Left lung (tissue), 10 donors: ENCODE measurements around the gene PLEKHJ1. TPM values are rescaled to one million over a fixed set of nuclear protein-coding genes. Genes with fewer than 3 reads are reported as not detected.
A peak's percentile ranks its signal among the peaks of the same experiment; 100 is the strongest.

Experiments used
- ATAC-seq: fragments of 200-7000 bp; cut with Tn5 transposase; one replicate; pipeline ENCODE4 v1.9.1; 2020; ENCODE audit warnings: moderate library complexity
- DNase-seq, 4 donors: peaks; one replicate each; pipeline ENCODE4 v3.0.0-alpha.2; 2013 to 2020
- H3K27ac ChIP-seq, 2 donors: fragments of 200-600 bp; sonication (generic) in 1 of 2; one replicate each; pipeline versions ENCODE4 v1.5.0 to v1.8.0; 2020 to 2021
- H3K27me3 ChIP-seq, 2 donors: fragments of 200-600 bp; sonication (generic) in 1 of 2; one replicate each; pipeline versions ENCODE4 v1.5.0 to v1.8.0; 2020 to 2021
- H3K36me3 ChIP-seq, 2 donors: fragments of 200-600 bp; sonication (generic) in 1 of 2; one replicate each; pipeline versions ENCODE4 v1.5.0 to v1.8.0; 2020 to 2021
- H3K4me1 ChIP-seq, 2 donors: fragments of 200-600 bp; one replicate each; pipeline ENCODE4 v1.8.0; 2021
- H3K4me3 ChIP-seq, 2 donors: fragments of 200-600 bp; sonication (generic) in 1 of 2; one replicate each; pipeline versions ENCODE4 v1.5.0 to v1.8.0; 2020 to 2021; ENCODE audit warnings: mild to moderate bottlenecking in 1 of 2
- H3K9me3 ChIP-seq, 2 donors: fragments of 200-600 bp; sonication (generic) in 1 of 2; one replicate each; pipeline versions ENCODE4 v1.5.0 to v1.8.0; 2020 to 2021
- intact Hi-C, 2 donors: fragments of 100-400 bp; cut with DNase I; formaldehyde crosslinking; loops; one replicate each; pipeline versions ENCODE4 v1.11.2 to v1.14.2; 2022
- microRNA-seq, 2 donors: library from miRNA; unstranded; fragments of <30 nt; microRNA quantifications; one replicate each; pipeline ENCODE4, GENCODE V29; 2019
- polyA plus RNA-seq, 6 donors: library from polyadenylated mRNA; unstranded; fragments of 120-200 nt; gene quantifications; one replicate each; pipeline ENCODE4 v1.2.1, GENCODE V29; 2013; ENCODE audit not compliant: insufficient read length in 6 of 6
- total RNA-seq, 2 donors: library from RNA; stranded (reverse); fragmentation: NEBNext Ultra II Directional; extraction: Animal tissue kit (Norgen Biotek cat#: 25700); gene quantifications; one replicate each; pipeline ENCODE4 v1.2.1, GENCODE V29; 2021
- TF ChIP-seq, protein P1 (sequence below), 2 donors: fragments of 200-600 bp; sonication (generic) in 1 of 2; IDR thresholded peaks; one replicate each; pipeline versions ENCODE4 v1.5.0 to v1.8.0; 2021; ENCODE audit warnings: antibody characterized with exemption in 2 of 2
- donor health status: DM: no; HTN: yes; CAD: no.
- donor health status: DM: no; HTN: no; CAD: no.

Gene PLEKHJ1
- total and polyA plus RNA-seq, 8 donors: 44.0 to 74.4 (median 56.5) TPM

DNA sequence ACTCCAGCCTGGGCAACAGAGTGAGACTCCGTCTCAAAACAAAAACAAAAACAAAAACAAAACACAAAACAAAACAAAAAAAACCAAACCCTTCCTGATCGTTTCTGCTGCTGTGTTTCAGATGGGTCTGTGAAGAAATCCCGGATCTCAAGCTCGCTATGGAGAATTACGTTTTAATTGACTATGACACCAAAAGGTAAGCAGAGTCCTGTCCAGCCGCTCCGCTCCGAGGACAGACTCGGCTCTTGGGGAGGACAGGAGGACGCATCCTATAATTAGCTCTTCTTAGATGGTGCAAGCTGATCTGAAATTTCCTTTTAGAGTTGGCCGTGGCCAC, 50.4 kb downstream of the PLEKHJ1 start:
- DNase-seq: no peak
- H3K4me3 ChIP-seq: no peak overlapping the region
- H3K27me3 ChIP-seq: no peaks in the 10 kb centered on the region
- H3K27ac ChIP-seq: peak overlapping the region; percentile 47 to 70
- peaks cover 27 to 72% of the 10 kb centered on the region in 2 donors for H3K4me1 ChIP-seq
- peaks cover 0 to 79% of the 10 kb centered on the region in 2 donors for H3K36me3 ChIP-seq
- intact Hi-C loops: no loop called here
- TF ChIP-seq, protein P1, sequence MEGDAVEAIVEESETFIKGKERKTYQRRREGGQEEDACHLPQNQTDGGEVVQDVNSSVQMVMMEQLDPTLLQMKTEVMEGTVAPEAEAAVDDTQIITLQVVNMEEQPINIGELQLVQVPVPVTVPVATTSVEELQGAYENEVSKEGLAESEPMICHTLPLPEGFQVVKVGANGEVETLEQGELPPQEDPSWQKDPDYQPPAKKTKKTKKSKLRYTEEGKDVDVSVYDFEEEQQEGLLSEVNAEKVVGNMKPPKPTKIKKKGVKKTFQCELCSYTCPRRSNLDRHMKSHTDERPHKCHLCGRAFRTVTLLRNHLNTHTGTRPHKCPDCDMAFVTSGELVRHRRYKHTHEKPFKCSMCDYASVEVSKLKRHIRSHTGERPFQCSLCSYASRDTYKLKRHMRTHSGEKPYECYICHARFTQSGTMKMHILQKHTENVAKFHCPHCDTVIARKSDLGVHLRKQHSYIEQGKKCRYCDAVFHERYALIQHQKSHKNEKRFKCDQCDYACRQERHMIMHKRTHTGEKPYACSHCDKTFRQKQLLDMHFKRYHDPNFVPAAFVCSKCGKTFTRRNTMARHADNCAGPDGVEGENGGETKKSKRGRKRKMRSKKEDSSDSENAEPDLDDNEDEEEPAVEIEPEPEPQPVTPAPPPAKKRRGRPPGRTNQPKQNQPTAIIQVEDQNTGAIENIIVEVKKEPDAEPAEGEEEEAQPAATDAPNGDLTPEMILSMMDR (IDR thresholded peaks at IDR 0.05): no peak
- ATAC-seq: no peak
- no peaks in the 10 kb centered on the region for H3K9me3 ChIP-seq

DNA sequence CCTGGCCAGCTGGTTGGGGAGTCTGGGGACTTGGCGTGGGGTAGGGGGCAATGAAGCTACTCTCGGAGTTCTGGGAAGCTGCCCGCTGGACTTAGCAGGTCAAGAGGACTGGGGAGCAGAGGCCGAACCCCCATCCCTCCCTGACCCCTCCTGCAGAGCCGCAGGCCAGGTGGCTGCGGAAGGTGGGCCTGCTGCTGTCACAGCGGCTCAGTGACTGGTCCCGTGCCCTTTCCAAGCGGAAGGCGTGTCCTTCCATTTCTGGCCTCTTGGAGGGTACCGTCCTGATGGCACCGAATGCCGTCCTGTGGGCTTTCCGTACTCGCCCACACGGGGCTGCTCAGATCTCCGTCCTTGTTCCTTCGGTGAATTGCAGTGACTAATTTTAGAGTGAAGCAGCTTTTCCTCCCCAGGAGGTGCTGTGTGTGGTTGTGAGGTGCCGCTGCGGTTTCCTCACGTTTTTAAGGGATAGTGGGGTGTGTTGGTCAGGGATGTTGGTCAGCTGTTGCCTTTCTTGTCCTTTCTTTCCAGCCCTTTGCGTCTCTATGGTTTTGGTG, 51.6 kb downstream of the PLEKHJ1 start:
- ATAC-seq (no peak), DNase-seq (no peak)
- H3K36me3 ChIP-seq: peaks cover 0 to 69% of the 10 kb centered on the region in 2 donors
- H3K4me3 ChIP-seq: no peak overlapping the region
- no peaks in the 10 kb centered on the region for H3K9me3 ChIP-seq
- intact Hi-C loops: no loop called here
- no peaks in the 10 kb centered on the region for H3K27me3 ChIP-seq
- H3K27ac ChIP-seq: no peak overlapping the region
- TF ChIP-seq, protein P1 (IDR thresholded peaks at IDR 0.05): no peak
- H3K4me1 ChIP-seq: peaks cover 27 to 75% of the 10 kb centered on the region in 2 donors

Small RNA genes lying within 50 kb of the gene (microRNA-seq; reads per million reads assigned to microRNA genes)
- gene MIR1227 (2.8 to 5.1 reads per million in 2 donors), gene MIR4321 (0 to 0.14 reads per million in 2 donors)

Other genes starting within 250 kb of the PLEKHJ1 start
- 10 to 100 TPM; 63.1 to 63.6 TPM for gene BTBD2, start 220.6 kb downstream of the PLEKHJ1 start, total RNA-seq
- gene BTBD2, start 220.6 kb downstream of the PLEKHJ1 start, polyA plus RNA-seq: 100 to 1,000 TPM in 4 of 6 donors, 10 to 100 TPM in 2; 84.0 to 112 (median 103) TPM
- gene MKNK2, start 185.1 kb downstream of the PLEKHJ1 start, total RNA-seq: 100 to 1,000 TPM; 238 to 291 TPM
- 100 to 1,000 TPM in 1 of 6 donors, 10 to 100 TPM in 5; 59.3 to 124 (median 77.1) TPM for gene MKNK2, start 185.1 kb downstream of the PLEKHJ1 start, polyA plus RNA-seq
- 100 to 1,000 TPM in 1 of 2 donors, 10 to 100 TPM in 1; 59.1 to 105 TPM for gene MOB3A, start 140.0 kb downstream of the PLEKHJ1 start, total RNA-seq
- 10 to 100 TPM; 20.6 to 31.5 (median 24.9) TPM for gene MOB3A, start 140.0 kb downstream of the PLEKHJ1 start, polyA plus RNA-seq
- 1 to 10 TPM; 2.6 to 5.2 TPM for gene IZUMO4, start 139.4 kb downstream of the PLEKHJ1 start, total RNA-seq
- 1 to 10 TPM; 4.4 to 8.5 (median 6.7) TPM for gene IZUMO4, start 139.4 kb downstream of the PLEKHJ1 start, polyA plus RNA-seq
- 100 to 1,000 TPM; 109 to 128 TPM for gene AP3D1, start 84.8 kb downstream of the PLEKHJ1 start, total RNA-seq
- 10 to 100 TPM; 68.8 to 90.0 (median 79.2) TPM for gene AP3D1, start 84.8 kb downstream of the PLEKHJ1 start, polyA plus RNA-seq
- gene DOT1L, start 72.4 kb downstream of the PLEKHJ1 start, total RNA-seq: 10 to 100 TPM; 28.9 to 43.0 TPM
- 10 to 100 TPM; 15.0 to 24.6 (median 20.3) TPM for gene DOT1L, start 72.4 kb downstream of the PLEKHJ1 start, polyA plus RNA-seq
- gene SF3A2, start 495 bp upstream of the PLEKHJ1 start, total RNA-seq: 10 to 100 TPM; 50.1 to 57.8 TPM
- 10 to 100 TPM; 63.3 to 81.5 (median 75.2) TPM for gene SF3A2, start 495 bp upstream of the PLEKHJ1 start, polyA plus RNA-seq
- 1 to 10 TPM; 1.1 TPM for gene AMH, start 13.0 kb upstream of the PLEKHJ1 start, total RNA-seq
- gene AMH, start 13.0 kb upstream of the PLEKHJ1 start, polyA plus RNA-seq: 1 to 10 TPM in 5 of 6 donors, under 1 TPM in 1; 0.13 to 3.7 (median 2.0) TPM
- gene JSRP1, start 20.1 kb upstream of the PLEKHJ1 start, total RNA-seq: 1 to 10 TPM in 1 of 2 donors, under 1 TPM in 1; 0.65 to 1.1 TPM
- 1 to 10 TPM in 1 of 6 donors, under 1 TPM in 4, not detected in 1; 0.20 to 1.0 (median 0.38) TPM for gene JSRP1, start 20.1 kb upstream of the PLEKHJ1 start, polyA plus RNA-seq
- gene PEAK3, start 45.8 kb upstream of the PLEKHJ1 start, total RNA-seq: 1 to 10 TPM; 1.0 to 8.5 TPM
- under 1 TPM; 0.07 to 0.25 (median 0.11) TPM for gene PEAK3, start 45.8 kb upstream of the PLEKHJ1 start, polyA plus RNA-seq
- under 1 TPM in 1 of 2 donors, not detected in 1; 0.16 TPM for gene LINGO3, start 71.8 kb upstream of the PLEKHJ1 start, total RNA-seq
- gene LINGO3, start 71.8 kb upstream of the PLEKHJ1 start, polyA plus RNA-seq: under 1 TPM in 2 of 6 donors, not detected in 4; 0.10 to 0.17 TPM
- gene LSM7, start 92.3 kb upstream of the PLEKHJ1 start, total RNA-seq: 10 to 100 TPM; 59.3 to 70.1 TPM
- 100 to 1,000 TPM in 3 of 6 donors, 10 to 100 TPM in 3; 85.2 to 104 (median 98.5) TPM for gene LSM7, start 92.3 kb upstream of the PLEKHJ1 start, polyA plus RNA-seq
- gene SPPL2B, start 92.4 kb upstream of the PLEKHJ1 start, total RNA-seq: 10 to 100 TPM; 47.5 to 60.7 TPM
- gene SPPL2B, start 92.4 kb upstream of the PLEKHJ1 start, polyA plus RNA-seq: 100 to 1,000 TPM in 1 of 6 donors, 10 to 100 TPM in 5; 54.6 to 106 (median 80.9) TPM
- gene TMPRSS9, start 123.9 kb upstream of the PLEKHJ1 start, total RNA-seq: not detected
- 1 to 10 TPM in 1 of 6 donors, under 1 TPM in 5; 0.45 to 1.1 (median 0.49) TPM for gene TMPRSS9, start 123.9 kb upstream of the PLEKHJ1 start, polyA plus RNA-seq
- 10 to 100 TPM; 69.1 to 98.0 TPM for gene TIMM13, start 191.3 kb upstream of the PLEKHJ1 start, total RNA-seq
- gene TIMM13, start 191.3 kb upstream of the PLEKHJ1 start, polyA plus RNA-seq: 10 to 100 TPM; 47.6 to 85.2 (median 67.4) TPM
- 10 to 100 TPM; 35.1 to 40.5 TPM for gene LMNB2, start 220.6 kb upstream of the PLEKHJ1 start, total RNA-seq
- 10 to 100 TPM; 57.0 to 95.8 (median 67.0) TPM for gene LMNB2, start 220.6 kb upstream of the PLEKHJ1 start, polyA plus RNA-seq
- 10 to 100 TPM; 54.0 to 73.5 TPM for gene GADD45B, start 239.8 kb upstream of the PLEKHJ1 start, total RNA-seq
- 10 to 100 TPM in 5 of 6 donors, 1 to 10 TPM in 1; 7.5 to 31.5 (median 12.0) TPM for gene GADD45B, start 239.8 kb upstream of the PLEKHJ1 start, polyA plus RNA-seq